RWPE1 (cell line): ENCODE results near the gene SNX14.

Experiments
- CTCF ChIA-PET: fragments of 350-600 bp; sonication (Branson Sonifier 250); formaldehyde crosslinking; extraction: SDS; loops from one replicate; lab custom pipeline; 2021; lab: Yijun Ruan, JAX
- POLR2A ChIA-PET: fragments of 400-600 bp; formaldehyde crosslinking; extraction: SDS; loops from one replicate; lab custom pipeline; 2020; ENCODE audit warnings: antibody characterized with exemption; ENCODE audit not compliant: low non-redundant PET; lab: Yijun Ruan, JAX
- DNase-seq: peaks from one replicate; pipeline ENCODE4 v3.0.0; 2012; ENCODE audit warnings: low spot score
- H3K27ac ChIP-seq: fragments of 450-650 bp; 2 replicates; pipeline ENCODE4 v1.5.1; 2017
- CTCF ChIP-seq: fragments of 450-650 bp; conservative IDR thresholded peaks from 2 replicates; pipeline ENCODE4 v1.5.1; 2017; ENCODE audit warnings: low read depth, mild to moderate bottlenecking

The SNX14 gene

GRCh38 chr6:85463621-85464259 lies 129.9 kb downstream of the SNX14 start:
- CTCF ChIA-PET: interaction anchor here (0.7 to 1.0 kb wide), 3 partner anchors 14 to 109 kb away, joined by 4 to 6 read pairs (median 4); partner anchors contain the start of gene NT5E
- POLR2A ChIA-PET: interaction anchor here (1.6 to 2.0 kb wide), 2 partner anchors 12 to 14 kb away, joined by 4 to 24 read pairs; partner anchors contain the start of gene NT5E
- DNase-seq: no peak
- H3K27ac ChIP-seq: peak overlapping the region; percentile 89
- TF ChIP-seq CTCF: no peak

- no peak for TF ChIP-seq CTCF
- ChIA-PET CTCF (interaction anchor here (0.7 kb wide), 1 partner anchor 650 kb away, joined by 4 read pairs; no protein-coding TSS in a partner anchor), POLR2A (no interaction called here)
- DNase-seq: no peak
- H3K27ac ChIP-seq: no peak overlapping the region
Measured at GRCh38 chr6:85462673-85463072, 131.0 kb downstream of the SNX14 start.

- DNase-seq: no peak
Measured at GRCh38 chr6:85461798-85462170, 131.9 kb downstream of the SNX14 start.

GRCh38 chr6:85460921-85461797 lies 132.5 kb downstream of the SNX14 start:
- POLR2A ChIA-PET: no interaction called here
- peak overlapping the region; percentile 64 for H3K27ac ChIP-seq
- no peak for DNase-seq
- CTCF ChIA-PET: no interaction called here
- TF ChIP-seq CTCF: no peak

More at GRCh38 chr6:85461798-85462170, 131.9 kb downstream of the SNX14 start:
- H3K27ac ChIP-seq: peak overlapping the region; percentile 64
- no peak for TF ChIP-seq CTCF
- ChIA-PET CTCF (interaction anchor here (0.7 kb wide), 1 partner anchor 776 kb away, joined by 3 read pairs; no protein-coding TSS in a partner anchor), POLR2A (no interaction called here)

GRCh38 chr6:85460154-85460920 lies 133.3 kb downstream of the SNX14 start:
- POLR2A ChIA-PET: no interaction called here
- H3K27ac ChIP-seq: peak overlapping the region; percentile 50; the same call in 1 of the 2 replicates
- DNase-seq: no peak
- no peak for TF ChIP-seq CTCF
- CTCF ChIA-PET: no interaction called here
